ENCODE results near the gene RABGGTA.
"Not testable (repeated sequence)": the region's sequence is repeated elsewhere in the genome, so short reads cannot be mapped to it uniquely, and the experiment has no call there.

Gene RABGGTA

DNA sequence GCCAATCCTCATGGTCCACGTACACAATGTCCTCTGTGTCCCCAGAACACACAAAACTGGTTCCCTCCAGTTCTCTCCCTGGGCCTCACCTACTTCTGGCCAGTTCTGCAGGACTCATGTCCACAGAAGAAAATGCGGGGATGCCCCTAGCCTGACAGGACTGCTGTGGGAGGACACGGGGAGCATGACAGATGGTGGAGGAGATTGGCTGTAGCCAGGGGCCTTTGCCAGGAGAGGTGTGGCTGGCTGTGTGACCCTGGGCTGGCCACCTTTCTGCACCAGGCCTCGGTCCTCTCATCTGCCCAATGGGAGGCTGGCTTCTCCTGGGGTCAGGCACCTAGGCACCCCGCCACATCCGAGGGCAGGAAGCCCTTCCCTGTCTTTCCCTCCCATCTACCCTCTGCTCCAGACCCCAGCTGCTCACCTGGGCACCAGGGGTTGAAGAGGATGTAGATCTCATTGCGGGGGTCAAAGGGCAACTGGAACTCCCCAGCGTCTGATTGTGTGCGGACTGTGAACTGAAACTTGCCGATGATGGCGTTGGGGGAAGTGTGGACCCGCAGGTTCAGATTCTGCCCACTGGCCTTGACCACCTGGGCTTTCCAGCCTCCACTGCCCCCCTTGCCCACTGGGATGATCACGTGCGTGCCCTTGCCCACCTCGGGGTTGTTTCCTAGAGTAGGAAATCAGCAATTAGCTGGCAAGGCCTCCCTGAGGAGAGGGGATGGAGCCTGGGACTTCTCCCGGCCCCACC is 11.2 kb downstream of the RABGGTA start:
- no peak for DNase-seq

DNA sequence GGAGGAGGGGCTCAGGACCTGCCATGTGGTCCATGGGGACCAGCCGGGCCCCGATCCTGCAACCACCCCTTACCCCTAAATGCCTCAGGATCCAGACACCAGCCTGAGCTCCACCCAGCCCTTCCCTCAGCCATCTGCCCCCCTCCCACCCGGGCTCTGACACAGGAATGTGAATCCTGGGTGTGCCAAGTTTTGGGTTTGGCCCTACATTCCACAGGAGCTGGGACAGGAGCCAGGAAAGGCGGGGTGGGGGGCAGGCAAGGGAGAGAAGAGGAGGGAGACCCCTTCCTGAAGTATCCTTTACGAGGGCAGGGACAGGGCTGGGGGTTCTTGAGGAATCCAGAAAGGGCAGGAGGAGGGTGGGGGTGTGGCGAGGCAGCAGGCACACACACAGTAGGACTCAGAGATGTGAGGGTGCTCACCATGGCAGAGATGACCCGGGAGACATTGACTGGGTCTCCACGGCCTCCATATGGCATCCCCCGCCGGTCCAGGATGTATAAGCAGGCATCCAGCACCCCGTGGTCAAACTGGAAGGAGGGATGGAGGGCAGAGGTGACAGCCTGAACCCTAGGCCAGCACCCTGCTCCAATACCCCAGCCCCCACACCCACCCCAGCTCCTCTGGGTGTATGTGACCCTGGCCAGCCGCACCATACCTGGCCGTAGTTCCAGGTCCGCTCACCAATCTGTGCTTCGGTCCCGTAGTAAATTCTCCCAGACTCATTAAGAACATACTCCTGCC is 11.9 kb downstream of the RABGGTA start:
- DNase-seq, result no peak

DNA sequence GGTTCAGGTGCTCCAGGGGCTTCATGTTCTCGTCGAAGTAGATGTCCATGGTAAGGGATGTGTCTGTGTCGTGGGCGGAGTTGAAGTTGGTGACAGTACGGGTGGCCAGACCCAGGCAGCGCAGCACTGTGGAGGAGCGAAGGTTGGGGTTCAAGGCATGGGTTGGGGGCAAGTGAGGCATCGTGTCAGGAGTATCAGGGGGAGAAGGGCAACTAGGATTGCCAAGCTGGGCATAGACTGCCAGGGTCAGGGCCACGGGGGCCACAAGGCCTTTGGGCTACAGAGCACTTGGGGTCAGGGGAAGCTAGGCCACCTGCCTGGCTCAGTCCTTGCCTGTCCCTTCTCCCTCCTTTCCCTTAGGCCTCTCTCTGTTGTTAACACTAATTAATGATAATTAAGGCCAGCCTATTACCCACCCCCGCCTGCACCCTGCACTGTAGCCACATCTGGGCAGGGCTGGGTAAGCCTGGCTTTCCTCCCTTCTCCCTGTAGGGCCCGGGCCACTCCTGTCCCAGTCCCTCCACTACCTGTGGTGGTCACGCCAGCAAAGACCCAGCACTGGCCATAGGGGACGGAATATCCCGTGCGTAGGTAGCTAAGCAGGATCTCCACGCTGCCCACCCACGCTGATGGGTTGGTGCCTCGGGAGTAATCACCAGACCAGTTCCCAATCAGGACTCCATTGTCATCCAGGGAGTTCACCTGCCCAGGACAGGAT is 12.7 kb downstream of the RABGGTA start:
- DNase-seq, result no peak

DNA sequence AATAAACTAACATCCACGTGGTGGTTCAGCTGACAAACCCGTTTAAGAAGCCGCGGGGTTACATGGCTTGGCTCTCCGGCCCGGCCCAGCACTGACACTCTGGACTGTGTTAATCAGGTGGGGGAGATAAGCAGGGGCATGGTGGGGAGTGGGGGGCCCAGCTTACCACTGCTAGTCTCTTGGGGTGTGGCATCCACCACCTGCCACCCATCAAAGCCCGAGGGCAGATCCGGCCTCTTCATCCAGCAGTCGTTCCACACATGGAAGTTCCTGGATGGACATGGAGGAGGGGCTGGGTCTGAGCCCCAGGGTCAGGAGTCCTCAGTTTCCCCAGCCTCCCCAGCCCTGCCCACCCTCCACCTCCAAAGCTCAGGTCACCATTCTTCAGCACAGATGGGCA is 13.3 kb downstream of the RABGGTA start:
- DNase-seq, result no peak

DNA sequence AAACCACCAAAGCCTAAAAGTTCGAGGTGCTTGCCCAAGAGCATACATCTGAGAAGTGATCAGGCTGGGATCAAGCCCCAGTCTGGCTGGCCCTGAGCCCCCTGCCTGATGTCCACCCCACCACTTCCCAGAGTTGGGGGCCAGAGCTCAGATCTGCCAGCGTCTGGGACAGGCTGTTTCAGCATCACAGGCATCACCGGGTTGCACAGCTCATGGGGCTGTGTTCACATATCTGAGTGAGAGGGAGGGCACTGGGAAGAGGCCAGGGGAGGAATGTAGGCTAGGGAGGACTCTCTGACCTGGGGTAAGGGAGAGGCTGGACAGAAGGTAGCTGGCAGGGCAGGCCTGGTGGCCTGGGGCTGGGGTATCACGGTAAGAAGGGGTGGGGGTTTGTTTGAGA is 14.4 kb downstream of the RABGGTA start:
- DNase-seq, result no peak

DNA sequence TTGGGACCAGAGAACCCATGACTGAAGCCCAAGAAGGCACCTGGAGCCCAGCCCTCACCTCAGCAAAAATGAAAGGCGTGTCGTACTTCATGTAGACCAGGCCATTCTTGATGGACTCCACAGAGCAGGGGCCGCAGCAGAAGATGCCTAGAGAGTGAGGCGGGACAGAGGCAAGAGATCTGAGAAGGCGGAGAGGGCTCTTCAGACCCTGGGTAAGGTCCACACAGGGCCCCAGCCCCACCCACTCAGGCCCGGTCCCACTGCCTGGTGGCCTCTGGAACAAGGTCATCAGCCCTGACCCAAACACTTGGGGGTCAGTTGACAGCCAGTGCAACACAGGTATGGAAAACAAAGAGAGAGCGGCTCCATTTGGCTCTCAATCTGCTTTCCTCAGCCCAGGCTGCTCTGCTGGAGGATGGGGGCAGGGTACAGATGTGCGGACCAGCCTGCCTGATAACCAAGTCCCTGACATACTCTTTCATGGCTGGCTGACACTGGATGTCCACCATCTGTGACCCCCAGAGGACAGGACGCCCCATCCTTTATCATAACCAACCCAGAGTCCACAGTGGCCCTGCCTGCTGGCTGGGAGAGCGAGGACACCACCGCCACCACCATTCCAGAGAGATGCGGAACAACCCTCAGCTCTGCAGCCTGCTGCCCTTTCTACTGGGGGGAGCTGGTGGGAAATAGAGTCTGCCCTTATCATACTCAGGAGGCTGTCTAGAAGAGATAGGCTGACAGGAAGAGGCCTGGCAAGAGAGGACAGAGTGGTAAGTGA is 15.3 kb downstream of the RABGGTA start:
- DNase-seq, result no peak

DNA sequence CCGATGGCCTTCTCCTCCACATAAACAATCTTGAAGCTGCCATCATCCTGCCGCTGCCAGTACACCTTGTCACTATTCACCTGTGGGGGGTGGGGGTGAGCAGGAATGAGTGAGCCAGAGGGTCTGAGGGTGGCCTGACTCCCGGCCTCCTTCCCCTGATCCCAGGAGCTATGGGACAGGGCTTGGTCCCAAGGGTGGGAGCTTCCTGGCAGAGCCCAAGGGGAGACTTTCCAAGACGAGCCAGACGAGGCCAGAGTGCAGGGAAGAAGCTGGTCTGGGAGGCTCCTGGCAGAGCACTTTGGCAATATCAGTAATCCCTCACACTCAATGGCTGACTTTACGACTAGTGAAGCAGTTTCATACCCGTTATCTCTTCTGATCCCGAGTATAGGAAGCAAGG is 16.0 kb downstream of the RABGGTA start:
- no peak for DNase-seq

DNA sequence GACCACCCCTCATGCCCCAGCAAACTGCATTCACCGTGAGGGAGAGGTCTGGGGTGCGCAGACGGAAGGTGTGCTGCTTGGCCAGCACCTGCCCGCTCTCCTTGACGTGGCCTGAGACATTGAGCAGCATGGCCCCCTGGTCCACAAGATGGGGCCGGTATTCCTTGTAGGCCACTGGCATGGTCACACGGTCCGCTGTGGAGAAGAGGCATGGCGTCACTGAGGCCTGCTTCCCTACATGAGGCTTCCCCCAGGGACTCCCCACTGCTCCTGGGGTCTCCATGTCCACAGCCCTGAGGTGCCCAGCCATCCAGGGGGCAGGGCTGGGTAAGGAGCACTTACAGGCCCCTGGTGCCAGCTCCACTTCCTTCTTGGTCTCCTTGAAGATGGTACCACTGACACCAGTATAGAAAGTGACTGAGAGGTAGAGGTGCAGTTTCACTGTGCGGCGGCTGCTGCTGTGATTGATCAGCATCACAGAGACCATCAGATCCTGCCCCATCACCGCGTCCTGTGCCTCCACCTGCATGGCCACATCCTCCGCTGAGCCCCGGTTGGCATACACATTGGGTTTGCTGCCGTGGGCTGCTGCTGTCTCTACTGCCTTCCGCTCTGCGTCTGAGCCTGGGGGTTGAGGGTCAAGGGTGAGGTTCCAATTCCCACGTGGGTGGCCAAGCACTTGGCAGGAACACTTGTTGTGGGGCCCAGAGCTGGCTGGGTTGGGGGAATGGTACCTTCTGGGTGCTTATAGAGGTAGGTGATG is 16.6 kb downstream of the RABGGTA start:
- DNase-seq, result no peak

DNA sequence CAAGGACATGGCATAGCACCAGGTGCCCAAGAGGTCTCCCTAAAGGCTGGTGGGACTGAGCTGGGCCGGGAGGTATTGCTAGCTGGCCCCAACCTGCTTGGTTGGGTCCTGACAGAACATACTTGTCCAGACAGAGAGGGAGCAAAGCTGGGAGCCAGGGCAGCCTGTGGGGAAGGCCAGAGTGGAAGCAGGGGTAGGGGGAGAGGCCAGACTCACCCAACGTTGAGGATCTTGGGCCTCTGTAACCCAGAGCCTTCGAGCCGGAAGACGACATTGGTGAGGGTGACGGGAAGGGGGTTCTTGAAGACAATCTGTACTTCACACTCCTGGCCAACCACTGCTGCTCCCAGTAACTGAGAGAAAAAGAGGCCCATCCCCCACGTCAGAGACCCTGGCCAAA is 17.5 kb downstream of the RABGGTA start:
- DNase-seq, result no peak

DNA sequence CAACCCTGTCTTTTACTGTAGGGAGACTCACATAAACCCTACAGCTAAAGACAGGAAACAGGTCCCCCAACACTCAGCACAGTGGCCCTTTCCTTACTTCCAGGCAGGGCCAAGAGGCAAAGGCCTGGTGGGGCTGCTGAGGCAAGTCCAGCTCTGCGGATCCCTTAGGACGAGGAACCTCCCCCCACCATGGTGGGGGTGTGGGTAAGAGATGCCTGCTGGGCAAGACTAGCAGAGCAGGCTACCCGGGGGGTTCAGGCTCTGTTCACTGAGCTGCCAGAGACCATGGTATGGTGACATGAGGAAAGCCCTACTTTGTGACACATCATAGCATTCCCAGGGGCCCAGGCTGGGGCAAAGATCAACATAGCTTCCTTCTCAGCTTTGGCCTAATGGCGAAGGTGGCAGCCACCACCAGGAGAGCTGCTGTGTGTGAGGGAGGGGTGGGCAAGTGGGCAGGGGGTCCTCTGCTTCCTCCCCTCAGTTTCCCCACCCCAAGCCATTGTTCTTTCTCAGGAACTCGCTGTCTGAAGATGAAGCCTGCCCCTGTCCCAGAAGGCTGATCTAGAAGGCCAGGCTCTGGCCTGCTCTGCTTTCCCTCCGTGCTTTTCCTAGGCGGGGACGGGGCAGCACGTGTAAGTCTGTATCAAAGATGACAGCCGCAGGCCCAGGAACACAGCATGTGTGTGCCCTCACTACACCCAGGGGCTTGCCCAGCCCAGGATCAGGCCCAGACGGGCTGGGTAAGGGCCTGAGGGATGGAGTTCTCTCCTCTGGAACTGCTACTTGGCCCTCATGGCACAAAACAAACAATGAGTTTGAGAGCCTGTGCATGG is 18.9 kb downstream of the RABGGTA start:
- no peak for DNase-seq

DNA sequence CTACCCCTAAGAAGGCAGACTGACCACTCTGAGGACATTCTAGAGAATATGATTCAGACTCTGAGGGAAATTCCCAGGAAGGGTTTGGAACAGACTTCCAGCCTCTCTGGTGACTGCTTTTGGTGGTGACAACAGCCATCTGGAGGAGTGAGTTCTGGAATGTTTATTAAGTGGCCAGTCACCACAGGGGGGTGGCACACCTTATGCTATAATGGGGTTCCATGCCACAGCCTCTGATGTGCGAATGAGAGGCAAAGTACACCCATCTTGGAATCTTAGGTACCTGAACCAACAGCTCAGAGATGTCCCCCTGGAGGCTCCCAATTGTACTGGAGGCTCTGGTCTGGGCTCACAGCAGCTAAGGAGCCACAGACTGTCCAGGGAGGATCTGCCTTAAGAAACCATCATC is 19.5 kb downstream of the RABGGTA start:
- no peak for DNase-seq

DNA sequence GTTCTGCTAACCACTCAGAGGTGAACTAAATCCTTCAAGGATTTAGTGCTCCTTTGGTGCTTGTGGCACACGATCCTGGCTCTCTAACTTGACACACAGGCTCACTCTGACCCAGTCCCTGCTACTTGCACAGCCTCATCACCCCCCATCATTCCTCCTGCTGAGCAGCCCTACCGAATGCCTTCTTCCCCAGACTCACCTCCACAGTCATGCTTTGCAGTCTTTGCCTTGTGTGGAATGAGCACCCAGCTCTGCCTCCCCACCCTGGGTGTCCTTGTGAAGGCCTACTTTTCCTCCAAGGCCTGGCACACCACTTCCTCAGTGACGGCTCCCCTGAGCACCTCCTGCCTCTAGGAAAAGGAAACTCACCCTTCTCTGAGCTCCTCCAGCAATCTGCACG is 21.0 kb downstream of the RABGGTA start:
- DNase-seq, result no peak

DNA sequence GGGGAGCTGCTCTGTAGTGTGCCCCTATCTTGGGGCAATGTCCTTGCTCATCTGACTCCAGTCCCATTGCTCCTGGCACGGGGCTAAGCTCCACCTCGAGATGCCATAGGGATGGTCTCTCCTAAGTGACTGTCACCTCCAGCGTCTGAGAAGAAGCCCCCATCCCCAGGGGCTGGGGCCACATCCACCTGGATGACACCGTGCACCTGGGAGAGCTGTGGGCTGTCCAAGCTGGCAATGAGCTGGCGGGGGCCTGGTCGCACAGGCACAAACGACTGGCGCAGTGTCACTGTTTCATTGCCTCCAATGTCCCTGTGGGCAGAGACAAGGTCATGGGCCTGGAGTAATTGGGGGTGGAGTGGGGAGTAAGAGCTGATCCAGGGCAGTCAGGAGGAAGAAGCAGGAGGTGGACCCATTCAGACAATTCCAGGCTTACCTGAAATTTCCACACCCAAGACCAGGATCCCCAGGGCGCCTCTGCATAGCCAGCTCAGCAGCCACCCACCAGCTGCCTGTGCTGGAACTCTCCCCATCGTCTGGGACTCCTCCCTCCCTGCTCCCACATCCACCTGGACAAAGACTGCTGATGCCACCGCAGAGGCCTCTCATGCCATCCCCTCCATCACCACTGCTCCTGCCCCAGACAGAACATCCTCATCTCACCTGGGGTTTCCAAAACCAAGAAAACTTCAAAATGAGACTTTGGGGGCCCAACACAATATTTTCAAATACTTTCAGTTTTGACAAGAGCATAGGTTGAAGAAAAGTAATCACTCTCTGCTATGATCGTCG is 22.0 kb downstream of the RABGGTA start:
- no peak for DNase-seq

DNA sequence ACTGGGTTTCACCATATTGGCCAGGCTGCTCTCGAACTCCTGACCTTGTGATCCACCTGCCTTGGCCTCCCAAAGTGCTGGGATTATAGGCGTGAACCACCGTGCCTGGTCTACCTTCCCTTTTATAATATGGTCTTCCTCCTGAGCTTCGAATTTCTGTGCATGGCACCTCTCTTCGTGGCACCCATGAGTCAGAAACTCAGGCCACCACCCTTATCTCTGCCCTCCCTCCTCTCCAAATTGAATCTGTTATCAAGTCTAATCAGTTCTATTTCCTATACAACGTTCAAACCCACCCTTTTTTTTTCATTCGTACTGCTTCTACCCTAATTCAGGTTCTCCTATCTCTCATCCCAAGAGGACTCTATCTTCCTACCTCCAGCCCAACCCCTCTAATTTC is 24.0 kb downstream of the RABGGTA start:
- DNase-seq, result no peak

DNA sequence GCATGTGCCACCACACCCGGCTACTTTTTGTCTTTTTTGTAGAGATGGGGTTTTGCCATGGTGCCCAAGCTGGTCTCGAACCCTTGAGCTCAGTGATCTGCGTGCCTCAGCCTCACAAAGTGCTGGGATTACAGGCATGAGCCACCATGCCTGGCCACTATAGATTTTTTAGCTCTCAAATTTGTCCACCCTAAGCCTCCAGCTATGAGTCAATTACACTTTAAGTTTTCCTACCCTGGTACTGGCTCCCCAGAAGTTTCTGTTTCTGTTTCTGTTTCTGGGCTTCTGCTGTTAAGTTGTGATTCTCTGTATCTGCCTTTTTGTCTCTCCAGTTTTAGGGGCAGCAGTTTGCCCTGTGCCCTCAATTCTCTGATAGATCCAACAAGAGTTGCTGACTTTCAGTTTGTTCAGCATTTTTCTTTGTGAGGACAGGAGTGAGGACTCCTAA is 24.6 kb downstream of the RABGGTA start:
- DNase-seq, result no peak

DNA sequence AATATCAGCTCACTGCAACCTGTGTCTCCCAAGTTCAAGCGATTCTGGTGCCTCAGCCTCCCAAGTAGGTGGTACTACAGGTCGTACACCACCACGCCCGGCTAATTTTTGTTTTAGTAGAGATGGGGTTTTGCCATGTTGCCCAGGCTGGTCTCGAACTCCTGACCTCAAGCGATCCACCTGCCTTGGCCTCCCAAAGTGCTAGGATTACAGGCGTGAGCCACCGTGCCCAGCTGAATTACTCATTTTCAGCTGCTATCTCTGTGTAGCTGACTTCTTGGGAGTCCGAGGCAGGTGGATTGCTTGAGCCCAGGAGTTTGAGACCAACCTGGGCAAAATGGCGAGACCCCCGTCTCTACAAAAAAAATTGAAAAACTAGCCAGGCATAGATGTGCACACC is 26.0 kb downstream of the RABGGTA start:
- DNase-seq, result not testable (repeated sequence)

DNA sequence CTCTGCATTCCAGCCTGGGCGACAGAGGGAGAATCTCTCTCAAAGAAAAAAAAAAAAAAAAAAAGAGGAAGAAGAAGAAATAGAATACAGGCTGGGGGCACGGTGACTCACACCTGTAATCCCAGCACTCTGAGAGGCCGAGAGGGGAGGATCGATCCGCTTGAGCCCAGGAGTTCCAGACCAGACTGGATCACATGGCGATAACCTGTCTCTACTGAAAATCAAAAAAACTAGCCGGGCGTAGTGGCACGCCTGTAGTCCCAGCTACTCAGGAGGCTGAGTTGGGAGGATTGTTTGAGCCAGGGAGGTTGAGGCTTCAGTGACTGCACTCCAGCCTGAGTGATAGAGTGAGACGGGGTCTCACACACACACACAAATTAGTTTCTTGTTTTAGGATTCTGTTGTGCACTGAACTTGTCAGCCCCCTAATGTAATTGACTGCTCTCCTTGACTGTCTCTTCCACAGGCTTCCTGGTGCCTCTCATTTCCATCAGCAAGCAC is 28.0 kb downstream of the RABGGTA start:
- DNase-seq, result peak; percentile 64

DNA sequence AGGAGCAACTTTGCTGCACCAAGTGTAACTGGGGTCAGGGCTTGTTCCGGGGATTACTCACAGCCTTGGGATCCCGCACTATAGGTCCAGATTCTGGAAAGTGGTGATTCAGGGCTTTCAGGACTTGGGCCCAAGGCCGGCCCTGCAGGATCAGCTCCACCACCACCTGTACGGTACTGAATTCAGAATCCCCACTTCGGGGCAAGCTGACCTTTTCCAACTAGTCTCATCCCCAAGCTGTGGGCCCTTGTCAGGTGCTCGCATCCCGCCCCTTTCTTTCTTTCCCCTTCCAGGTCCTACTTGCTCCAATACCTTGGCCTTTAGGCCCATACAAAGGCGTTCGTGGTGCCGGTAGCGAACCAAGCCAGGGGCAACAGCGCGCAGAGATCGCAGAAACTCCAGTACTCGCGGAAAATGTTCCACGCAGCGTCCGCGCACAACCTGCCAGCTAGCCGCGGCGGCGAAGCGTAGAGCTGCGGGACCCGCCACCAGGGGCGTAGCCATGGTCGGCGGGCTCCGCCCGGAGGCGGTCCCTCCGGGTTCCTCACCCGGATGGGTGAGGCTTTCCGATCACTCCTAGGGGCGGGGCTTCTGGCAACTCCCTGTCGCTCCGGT is 29.5 kb downstream of the RABGGTA start:
- peak; percentile 97 for DNase-seq

DNA sequence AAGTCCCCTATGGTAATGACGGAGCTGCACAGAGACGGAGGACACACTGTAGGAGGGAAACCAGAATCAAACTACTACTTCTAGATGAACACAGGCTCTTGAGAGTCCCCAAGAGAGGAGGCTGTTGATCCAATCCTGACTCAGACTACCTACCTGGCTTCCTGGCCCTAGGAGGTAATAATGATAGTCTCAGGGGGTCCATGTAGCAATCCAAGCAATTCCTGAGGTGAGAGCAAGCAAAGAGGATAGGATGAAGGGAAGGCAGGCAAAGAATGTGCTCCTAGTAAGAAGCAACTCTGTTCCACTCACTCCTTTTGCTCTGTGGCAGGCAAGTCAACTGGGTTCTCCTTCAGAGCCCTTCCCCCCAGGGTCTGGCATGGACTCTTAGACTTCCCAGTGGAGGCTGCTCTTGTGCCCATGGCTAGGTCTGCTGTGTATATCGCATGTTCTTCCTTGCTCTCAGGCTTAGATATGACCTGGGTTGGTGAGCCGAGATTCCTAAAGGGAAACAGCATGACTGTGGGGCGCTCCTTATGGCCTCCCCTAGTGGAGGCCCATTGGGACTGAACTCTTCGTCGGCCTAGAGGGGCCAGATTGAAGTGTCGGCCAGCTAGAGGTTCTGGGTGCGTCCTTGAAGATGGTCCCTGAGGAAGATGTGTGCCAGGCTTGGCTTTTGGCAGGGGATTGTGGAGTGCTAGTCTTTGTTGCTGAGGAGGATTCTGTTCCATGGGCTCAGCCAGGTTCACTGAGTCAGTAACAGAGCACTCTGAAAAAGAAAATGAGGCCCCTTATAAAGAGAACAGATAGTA is 31.1 kb downstream of the RABGGTA start:
- DNase-seq, result no peak
